HEK293 (cell line): ENCODE data around the gene TCOF1.

Source experiments
- CTCF ChIA-PET: fragments of 350-600 bp; formaldehyde crosslinking; extraction: SDS; loops from one replicate; lab custom pipeline; 2021; ENCODE audit warnings: antibody characterized with exemption; lab: Yijun Ruan, JAX
- POLR2A ChIA-PET: fragments of 300-600 bp; formaldehyde crosslinking; extraction: SDS; loops from one replicate; lab custom pipeline; 2020; ENCODE audit warnings: antibody characterized with exemption, inconsistent platforms; lab: Yijun Ruan, JAX
- H3K27ac ChIP-seq: fragments of 200-500 bp; sonication (Bioruptor generic); 2 replicates; pipeline ENCODE4 v1.5.1; 2014; ENCODE audit warnings: low read depth, low read length, control low read depth, inconsistent platforms; ENCODE audit errors: extremely low read depth
- H3K36me3 ChIP-seq, 2 experiments: fragments of 200-500 bp in 1 of 2; sonication (Bioruptor generic) in 1 of 2; 1 replicate in 1 of 2; 2 replicates in 1 of 2; pipeline ENCODE4 v1.5.1; 2014 to 2017; ENCODE audit warnings: inconsistent platforms in 2 of 2, low read length in 2 of 2; ENCODE audit not compliant: control insufficient read depth in 2 of 2, insufficient read depth in 1 of 2
- H3K4me1 ChIP-seq: fragments of 200-500 bp; sonication (Bioruptor generic); 2 replicates; pipeline ENCODE4 v1.5.1; 2014; ENCODE audit warnings: mild to moderate bottlenecking, low read length, inconsistent platforms; ENCODE audit not compliant: control insufficient read depth, insufficient read depth
- H3K4me3 ChIP-seq: 2 replicates; pipeline ENCODE4 v1.5.1; 2011; ENCODE audit warnings: low read depth, mild to moderate bottlenecking, control low read depth, low read length, moderate library complexity
- H3K9me3 ChIP-seq: fragments of 200-500 bp; sonication (Bioruptor generic); 2 replicates; pipeline ENCODE4 v1.5.1; 2014; ENCODE audit warnings: low read depth, low read length, inconsistent platforms; ENCODE audit not compliant: control insufficient read depth, insufficient read depth
- HOXC10 ChIP-seq: sonication (generic); formaldehyde crosslinking; IDR thresholded peaks from 2 replicates; pipeline ENCODE4 v1.8.1; 2023; ENCODE audit warnings: mild to moderate bottlenecking, missing genetic modification reagents
- HOXD13 ChIP-seq: sonication (generic); formaldehyde crosslinking; IDR thresholded peaks from 2 replicates; pipeline ENCODE4 v1.8.0; 2022; ENCODE audit warnings: missing genetic modification reagents, borderline replicate concordance
- RBAK ChIP-seq: fragments of 450-650 bp; formaldehyde crosslinking; IDR thresholded peaks from 2 replicates; pipeline ENCODE4 v1.5.1; 2016; ENCODE audit warnings: missing biosample characterization, missing genetic modification characterization
- SP3 ChIP-seq: fragments of 450-650 bp; formaldehyde crosslinking; IDR thresholded peaks from 2 replicates; pipeline ENCODE4 v1.5.1; 2016; ENCODE audit warnings: missing biosample characterization, missing genetic modification characterization
- ZEB2 ChIP-seq: fragments of 450-650 bp; formaldehyde crosslinking; IDR thresholded peaks from 2 replicates; pipeline ENCODE4 v1.5.1; 2016; ENCODE audit warnings: missing biosample characterization, missing genetic modification characterization
- ZNF2 ChIP-seq: fragments of 450-650 bp; formaldehyde crosslinking; IDR thresholded peaks from 2 replicates; pipeline ENCODE4 v1.5.1; 2016; ENCODE audit warnings: missing biosample characterization, missing genetic modification characterization
- ZNF266 ChIP-seq: fragments of 450-650 bp; formaldehyde crosslinking; IDR thresholded peaks from 2 replicates; pipeline ENCODE4 v1.5.1; 2016; ENCODE audit warnings: missing biosample characterization, missing genetic modification characterization, low read depth
- ZNF274 ChIP-seq, 2 experiments: fragments of 200-500 bp in 1 of 2; fragments of 450-650 bp in 1 of 2; sonication (Bioruptor generic) in 1 of 2; formaldehyde crosslinking in 1 of 2; IDR thresholded peaks; 2 replicates each; pipeline versions ENCODE4 v1.5.1 to v1.6.1; 2014 to 2016; ENCODE audit warnings: borderline replicate concordance in 1 of 2, inconsistent platforms in 1 of 2, low read length in 1 of 2, missing biosample characterization in 1 of 2, missing genetic modification characterization in 1 of 2
- ZNF510 ChIP-seq: fragments of 450-650 bp; formaldehyde crosslinking; IDR thresholded peaks from 2 replicates; pipeline ENCODE4 v1.5.1; 2018; ENCODE audit warnings: mild to moderate bottlenecking, missing genetic modification characterization, missing biosample characterization; ENCODE audit not compliant: insufficient replicate concordance
- ZNF514 ChIP-seq: fragments of 450-650 bp; formaldehyde crosslinking; IDR thresholded peaks from 2 replicates; pipeline ENCODE4 v1.5.1; 2016; ENCODE audit warnings: missing biosample characterization, missing genetic modification characterization
- ZNF610 ChIP-seq: fragments of 450-650 bp; formaldehyde crosslinking; IDR thresholded peaks from 2 replicates; pipeline ENCODE4 v1.5.1; 2016; ENCODE audit warnings: missing biosample characterization, missing genetic modification characterization, borderline replicate concordance
- ZNF660 ChIP-seq: fragments of 450-650 bp; IDR thresholded peaks from 2 replicates; pipeline ENCODE4 v1.5.1; 2018; ENCODE audit warnings: missing biosample characterization, mild to moderate bottlenecking, missing genetic modification characterization
- ZNF792 ChIP-seq: fragments of 450-650 bp; formaldehyde crosslinking; IDR thresholded peaks from 2 replicates; pipeline ENCODE4 v1.5.1; 2016; ENCODE audit warnings: missing biosample characterization, missing genetic modification characterization
- TF ChIP-seq, protein P1 (sequence below): fragments of 450-650 bp; formaldehyde crosslinking; conservative IDR thresholded peaks from 2 replicates; pipeline ENCODE4 v1.5.1; 2016; ENCODE audit warnings: low read depth, missing biosample characterization, missing genetic modification characterization
- TF ChIP-seq, protein P2 (sequence below): fragments of 450-650 bp; formaldehyde crosslinking; IDR thresholded peaks from 2 replicates; pipeline ENCODE4 v1.5.1; 2017; ENCODE audit warnings: missing biosample characterization, missing genetic modification characterization
- TF ChIP-seq, protein P3 (sequence below): fragments of 450-650 bp; formaldehyde crosslinking; IDR thresholded peaks from 2 replicates; pipeline ENCODE4 v1.5.1; 2016; ENCODE audit warnings: missing biosample characterization, missing genetic modification characterization
- TF ChIP-seq, protein P4 (sequence below): fragments of 450-650 bp; formaldehyde crosslinking; optimal IDR thresholded peaks from 2 replicates; pipeline ENCODE3; 2016; ENCODE audit warnings: missing biosample characterization, mild to moderate bottlenecking, missing genetic modification characterization
- TF ChIP-seq, protein P5 (sequence below): fragments of 450-650 bp; IDR thresholded peaks from 2 replicates; pipeline ENCODE4 v1.5.1; 2018; ENCODE audit warnings: missing biosample characterization, missing genetic modification characterization

Gene TCOF1

DNA sequence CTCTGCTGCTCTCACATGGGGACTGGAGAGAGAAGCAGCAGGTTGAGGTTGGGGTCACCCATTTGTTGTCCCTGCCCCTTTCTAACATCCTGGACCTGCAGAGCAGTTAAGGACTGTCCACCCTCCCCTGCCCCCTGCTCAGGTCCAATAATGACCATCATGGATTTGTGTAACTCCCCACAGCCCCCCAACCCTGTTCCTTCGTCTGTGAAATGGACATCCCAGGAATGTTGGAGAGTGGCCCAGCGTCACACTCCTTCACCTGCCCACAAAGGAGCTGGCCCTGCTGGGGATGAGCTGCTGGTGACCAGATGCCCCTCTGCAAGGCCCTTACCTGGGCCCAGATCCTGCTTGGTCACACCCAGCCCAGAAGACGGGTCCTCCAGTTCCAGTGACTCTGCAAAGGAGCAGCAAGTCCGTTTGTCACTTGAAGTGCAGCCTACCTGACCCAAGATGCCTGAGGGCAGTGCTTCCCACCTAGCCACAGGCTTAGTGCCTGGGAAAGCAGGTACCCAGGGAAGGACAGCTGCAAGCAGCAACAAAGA is 44.8 kb downstream of the TCOF1 start:
- CTCF ChIA-PET, result no interaction called here
- POLR2A ChIA-PET, result interaction anchor here (1.2 kb wide), 1 partner anchor 8 kb away, joined by 6 read pairs; no protein-coding TSS in a partner anchor
- TF ChIP-seq ZNF660 (tag by site-specific recombination) (no peak), ZNF610 (tag by site-specific recombination) (no peak), RBAK (tag by site-specific recombination) (no peak), ZNF274 (IDR thresholded peaks at IDR 0.05; ENCODE audit: low read length) (no peak), ZNF274 (tag by site-specific recombination; IDR thresholded peaks at IDR 0.05; ENCODE audit: borderline replicate concordance) (no peak), HOXD13 (CRISPR knock-in tag) (no peak), ZNF510 (no peak), ZNF2 (tag by site-specific recombination) (no peak), HOXC10 (CRISPR knock-in tag) (no peak), SP3 (no peak), ZEB2 (tag by site-specific recombination) (no peak), ZNF266 (no peak), ZNF792 (no peak), ZNF514 (tag by site-specific recombination) (no peak)
- TF ChIP-seq, protein P1, sequence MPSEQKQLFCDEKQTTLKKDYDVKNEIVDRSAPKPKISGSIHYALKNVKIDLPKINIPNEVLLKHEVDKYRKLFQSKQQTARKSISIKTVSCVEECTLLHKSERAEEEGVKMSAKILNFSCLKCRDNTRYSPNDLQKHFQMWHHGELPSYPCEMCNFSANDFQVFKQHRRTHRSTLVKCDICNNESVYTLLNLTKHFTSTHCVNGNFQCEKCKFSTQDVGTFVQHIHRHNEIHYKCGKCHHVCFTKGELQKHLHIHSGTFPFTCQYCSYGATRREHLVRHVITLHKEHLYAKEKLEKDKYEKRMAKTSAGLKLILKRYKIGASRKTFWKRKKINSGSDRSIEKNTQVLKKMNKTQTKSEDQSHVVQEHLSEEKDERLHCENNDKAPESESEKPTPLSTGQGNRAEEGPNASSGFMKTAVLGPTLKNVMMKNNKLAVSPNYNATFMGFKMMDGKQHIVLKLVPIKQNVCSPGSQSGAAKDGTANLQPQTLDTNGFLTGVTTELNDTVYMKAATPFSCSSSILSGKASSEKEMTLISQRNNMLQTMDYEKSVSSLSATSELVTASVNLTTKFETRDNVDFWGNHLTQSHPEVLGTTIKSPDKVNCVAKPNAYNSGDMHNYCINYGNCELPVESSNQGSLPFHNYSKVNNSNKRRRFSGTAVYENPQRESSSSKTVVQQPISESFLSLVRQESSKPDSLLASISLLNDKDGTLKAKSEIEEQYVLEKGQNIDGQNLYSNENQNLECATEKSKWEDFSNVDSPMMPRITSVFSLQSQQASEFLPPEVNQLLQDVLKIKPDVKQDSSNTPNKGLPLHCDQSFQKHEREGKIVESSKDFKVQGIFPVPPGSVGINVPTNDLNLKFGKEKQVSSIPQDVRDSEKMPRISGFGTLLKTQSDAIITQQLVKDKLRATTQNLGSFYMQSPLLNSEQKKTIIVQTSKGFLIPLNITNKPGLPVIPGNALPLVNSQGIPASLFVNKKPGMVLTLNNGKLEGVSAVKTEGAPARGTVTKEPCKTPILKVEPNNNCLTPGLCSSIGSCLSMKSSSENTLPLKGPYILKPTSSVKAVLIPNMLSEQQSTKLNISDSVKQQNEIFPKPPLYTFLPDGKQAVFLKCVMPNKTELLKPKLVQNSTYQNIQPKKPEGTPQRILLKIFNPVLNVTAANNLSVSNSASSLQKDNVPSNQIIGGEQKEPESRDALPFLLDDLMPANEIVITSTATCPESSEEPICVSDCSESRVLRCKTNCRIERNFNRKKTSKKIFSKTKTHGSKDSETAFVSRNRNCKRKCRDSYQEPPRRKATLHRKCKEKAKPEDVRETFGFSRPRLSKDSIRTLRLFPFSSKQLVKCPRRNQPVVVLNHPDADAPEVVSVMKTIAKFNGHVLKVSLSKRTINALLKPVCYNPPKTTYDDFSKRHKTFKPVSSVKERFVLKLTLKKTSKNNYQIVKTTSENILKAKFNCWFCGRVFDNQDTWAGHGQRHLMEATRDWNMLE (tag by site-specific recombination), result no peak
- TF ChIP-seq, protein P2, sequence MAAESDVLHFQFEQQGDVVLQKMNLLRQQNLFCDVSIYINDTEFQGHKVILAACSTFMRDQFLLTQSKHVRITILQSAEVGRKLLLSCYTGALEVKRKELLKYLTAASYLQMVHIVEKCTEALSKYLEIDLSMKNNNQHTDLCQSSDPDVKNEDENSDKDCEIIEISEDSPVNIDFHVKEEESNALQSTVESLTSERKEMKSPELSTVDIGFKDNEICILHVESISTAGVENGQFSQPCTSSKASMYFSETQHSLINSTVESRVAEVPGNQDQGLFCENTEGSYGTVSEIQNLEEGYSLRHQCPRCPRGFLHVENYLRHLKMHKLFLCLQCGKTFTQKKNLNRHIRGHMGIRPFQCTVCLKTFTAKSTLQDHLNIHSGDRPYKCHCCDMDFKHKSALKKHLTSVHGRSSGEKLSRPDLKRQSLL, result no peak
- TF ChIP-seq, protein P3, sequence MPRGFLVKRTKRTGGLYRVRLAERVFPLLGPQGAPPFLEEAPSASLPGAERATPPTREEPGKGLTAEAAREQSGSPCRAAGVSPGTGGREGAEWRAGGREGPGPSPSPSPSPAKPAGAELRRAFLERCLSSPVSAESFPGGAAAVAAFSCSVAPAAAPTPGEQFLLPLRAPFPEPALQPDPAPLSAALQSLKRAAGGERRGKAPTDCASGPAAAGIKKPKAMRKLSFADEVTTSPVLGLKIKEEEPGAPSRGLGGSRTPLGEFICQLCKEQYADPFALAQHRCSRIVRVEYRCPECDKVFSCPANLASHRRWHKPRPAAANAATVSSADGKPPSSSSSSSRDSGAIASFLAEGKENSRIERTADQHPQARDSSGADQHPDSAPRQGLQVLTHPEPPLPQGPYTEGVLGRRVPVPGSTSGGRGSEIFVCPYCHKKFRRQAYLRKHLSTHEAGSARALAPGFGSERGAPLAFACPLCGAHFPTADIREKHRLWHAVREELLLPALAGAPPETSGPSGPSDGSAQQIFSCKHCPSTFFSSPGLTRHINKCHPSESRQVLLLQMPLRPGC (tag by site-specific recombination), result no peak
- TF ChIP-seq, protein P4, sequence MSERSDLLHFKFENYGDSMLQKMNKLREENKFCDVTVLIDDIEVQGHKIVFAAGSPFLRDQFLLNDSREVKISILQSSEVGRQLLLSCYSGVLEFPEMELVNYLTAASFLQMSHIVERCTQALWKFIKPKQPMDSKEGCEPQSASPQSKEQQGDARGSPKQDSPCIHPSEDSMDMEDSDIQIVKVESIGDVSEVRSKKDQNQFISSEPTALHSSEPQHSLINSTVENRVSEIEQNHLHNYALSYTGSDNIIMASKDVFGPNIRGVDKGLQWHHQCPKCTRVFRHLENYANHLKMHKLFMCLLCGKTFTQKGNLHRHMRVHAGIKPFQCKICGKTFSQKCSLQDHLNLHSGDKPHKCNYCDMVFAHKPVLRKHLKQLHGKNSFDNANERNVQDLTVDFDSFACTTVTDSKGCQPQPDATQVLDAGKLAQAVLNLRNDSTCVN (tag by site-specific recombination), result no peak
- TF ChIP-seq, protein P5, sequence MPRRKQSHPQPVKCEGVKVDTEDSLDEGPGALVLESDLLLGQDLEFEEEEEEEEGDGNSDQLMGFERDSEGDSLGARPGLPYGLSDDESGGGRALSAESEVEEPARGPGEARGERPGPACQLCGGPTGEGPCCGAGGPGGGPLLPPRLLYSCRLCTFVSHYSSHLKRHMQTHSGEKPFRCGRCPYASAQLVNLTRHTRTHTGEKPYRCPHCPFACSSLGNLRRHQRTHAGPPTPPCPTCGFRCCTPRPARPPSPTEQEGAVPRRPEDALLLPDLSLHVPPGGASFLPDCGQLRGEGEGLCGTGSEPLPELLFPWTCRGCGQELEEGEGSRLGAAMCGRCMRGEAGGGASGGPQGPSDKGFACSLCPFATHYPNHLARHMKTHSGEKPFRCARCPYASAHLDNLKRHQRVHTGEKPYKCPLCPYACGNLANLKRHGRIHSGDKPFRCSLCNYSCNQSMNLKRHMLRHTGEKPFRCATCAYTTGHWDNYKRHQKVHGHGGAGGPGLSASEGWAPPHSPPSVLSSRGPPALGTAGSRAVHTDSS (tag by site-specific recombination), result no peak
- Histone ChIP-seq H3K4me3 (no peak overlapping the region), H3K9me3 (no peaks in the 10 kb centered on the region), H3K4me1 (no peaks in the 10 kb centered on the region), H3K27ac (no peak overlapping the region), H3K36me3 (peaks cover 9 to 60% of the 10 kb centered on the region in 2 experiments)
